GM12878 (cell line): Measurements from ENCODE around the gene TIGAR.

Experiments used
- CREB1 ChIP-seq: IDR thresholded peaks from 2 replicates; pipeline ENCODE4 v1.6.1; 2012; ENCODE audit warnings: low read depth, mild to moderate bottlenecking, inconsistent platforms
- CTCF ChIP-seq, 3 experiments: IDR thresholded peaks in 2 of 3; conservative IDR thresholded peaks in 1 of 3; 2 replicates each; pipeline ENCODE4 v1.5.1; 2011; ENCODE audit warnings: low read depth in 3 of 3, low read length in 3 of 3, mild to moderate bottlenecking in 3 of 3, control low read depth in 2 of 3, moderate library complexity in 2 of 3, inconsistent platforms in 1 of 3, mixed read lengths in 1 of 3; ENCODE audit not compliant: control insufficient read depth in 2 of 3, insufficient read depth in 1 of 3; ENCODE audit errors: extremely low read depth in 1 of 3
- ESRRA ChIP-seq: IDR thresholded peaks from 2 replicates; pipeline ENCODE4 v1.6.1; 2012; ENCODE audit warnings: mild to moderate bottlenecking, low read length, improper control_type of control experiment
- EZH2 ChIP-seq: IDR thresholded peaks from 2 replicates; pipeline ENCODE4 v1.6.1; 2012; ENCODE audit warnings: low read depth, mild to moderate bottlenecking, control low read depth, inconsistent platforms, low read length, borderline replicate concordance; ENCODE audit not compliant: control insufficient read depth
- POLR2A ChIP-seq: IDR thresholded peaks from 2 replicates; pipeline ENCODE4 v1.6.1; 2011; ENCODE audit warnings: low read depth, mild to moderate bottlenecking, low read length
- RAD51 ChIP-seq: fragments of 450-650 bp; IDR thresholded peaks from 2 replicates; pipeline ENCODE4 v1.6.1; 2016; ENCODE audit warnings: moderate library complexity, mild to moderate bottlenecking, inconsistent platforms
- SMAD5 ChIP-seq: IDR thresholded peaks from 2 replicates; pipeline ENCODE4 v1.6.1; 2016; ENCODE audit warnings: antibody characterized with exemption, low read depth
- TF ChIP-seq, protein P1 (sequence below): IDR thresholded peaks from 2 replicates; pipeline ENCODE4 v1.6.1; 2012; ENCODE audit warnings: low read depth, low read length, improper control_type of control experiment

DNA sequence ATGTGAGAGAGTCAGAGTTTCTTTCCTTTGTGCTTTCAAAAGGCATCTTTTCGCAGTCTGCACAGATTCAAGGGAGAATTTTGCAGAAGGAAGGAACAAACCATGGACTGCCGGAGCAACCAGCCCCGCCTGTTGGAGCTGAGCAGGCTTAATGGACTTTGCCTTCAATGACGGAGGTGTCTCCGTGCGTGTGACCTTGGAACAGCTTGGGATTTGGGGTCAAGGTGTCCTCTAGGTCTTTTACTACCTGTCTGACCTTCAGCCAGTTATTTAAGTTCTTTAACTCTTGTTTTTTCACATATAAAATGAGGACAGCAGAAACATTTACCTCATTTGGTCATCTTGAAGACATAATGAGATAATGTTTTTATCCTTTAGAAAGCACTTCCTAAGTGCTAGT lies 54.4 kb downstream of the TIGAR start:
- no peak for TF ChIP-seq EZH2
- no peak for TF ChIP-seq ESRRA
- no peak for TF ChIP-seq CTCF (IDR thresholded peaks at IDR 0.05 in 2 of 3, conservative IDR thresholded peaks at IDR 0.05 in 1 of 3; ENCODE audit: control insufficient read depth in 2 of 3, extremely low read depth in 1 of 3, insufficient read depth in 1 of 3, low read depth in 3 of 3, low read length in 3 of 3)
- no peak for TF ChIP-seq CREB1
- no peak for TF ChIP-seq RAD51
- TF ChIP-seq POLR2A = no peak
- no peak for TF ChIP-seq SMAD5
- TF ChIP-seq, protein P1, sequence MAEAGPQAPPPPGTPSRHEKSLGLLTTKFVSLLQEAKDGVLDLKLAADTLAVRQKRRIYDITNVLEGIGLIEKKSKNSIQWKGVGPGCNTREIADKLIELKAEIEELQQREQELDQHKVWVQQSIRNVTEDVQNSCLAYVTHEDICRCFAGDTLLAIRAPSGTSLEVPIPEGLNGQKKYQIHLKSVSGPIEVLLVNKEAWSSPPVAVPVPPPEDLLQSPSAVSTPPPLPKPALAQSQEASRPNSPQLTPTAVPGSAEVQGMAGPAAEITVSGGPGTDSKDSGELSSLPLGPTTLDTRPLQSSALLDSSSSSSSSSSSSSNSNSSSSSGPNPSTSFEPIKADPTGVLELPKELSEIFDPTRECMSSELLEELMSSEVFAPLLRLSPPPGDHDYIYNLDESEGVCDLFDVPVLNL = no peak
